GM12878 (cell line): Measurements from ENCODE around the gene COL13A1. TPM values are rescaled to one million over a fixed set of nuclear protein-coding genes. Genes with fewer than 3 reads are reported as not detected.

Experiments
- ATAC-seq: fragments of 200-7000 bp; cut with Tn5 transposase; 3 replicates; pipeline ENCODE4 v1.9.1; 2020; ENCODE audit warnings: mild to moderate bottlenecking, moderate library complexity
- BruUV-seq: library from RNA; stranded (reverse); fragments of 400-500 nt; replicated peaks from 2 replicates; lab custom pipeline; 2021; lab: Mats Ljungman, UMichigan
- CTCF ChIA-PET: fragments of 300-600 bp; sonication (Branson Sonifier 250); formaldehyde crosslinking; extraction: SDS; loops from one replicate; lab custom pipeline; 2021; ENCODE audit warnings: inconsistent platforms; lab: Yijun Ruan, JAX
- POLR2A ChIA-PET: fragments of 350-600 bp; formaldehyde crosslinking; extraction: SDS; loops from one replicate; lab custom pipeline; 2021; ENCODE audit warnings: inconsistent platforms; lab: Charles Lee
- RAD21 ChIA-PET: fragments of 300-600 bp; sonication (Branson Sonifier 250); formaldehyde crosslinking; loops from one replicate; lab custom pipeline; 2023; ENCODE audit warnings: antibody characterized with exemption; ENCODE audit not compliant: unreplicated experiment; lab: Charles Lee
- SMC1A ChIA-PET: fragments of 300-600 bp; sonication (Branson Sonifier 250); formaldehyde crosslinking; loops from one replicate; lab custom pipeline; 2023; ENCODE audit not compliant: unreplicated experiment, uncharacterized antibody; lab: Charles Lee
- DNase-seq: peaks from one replicate; pipeline ENCODE4 v3.0.0-alpha.2; 2011; ENCODE audit warnings: low read depth, low spot score
- FAIRE-seq: peaks from 3 replicates; lab custom pipeline; 2011; peaks lifted over from hg19 to GRCh38; lab: Jason Lieb, UNC
- H2AFZ ChIP-seq: 2 replicates; pipeline ENCODE4 v1.6.0; 2011; ENCODE audit warnings: low read depth, low read length, control low read depth; ENCODE audit not compliant: control insufficient read depth
- H3K27ac ChIP-seq: 2 replicates; pipeline ENCODE4 v1.5.1; 2011; ENCODE audit warnings: control low read depth; ENCODE audit not compliant: control insufficient read depth, insufficient read depth
- H3K27me3 ChIP-seq, 2 experiments: replicated peaks in 1 of 2; 2 replicates each; pipeline versions ENCODE4 v1.6.0 to v1.6.1; 2011; ENCODE audit warnings: low read length in 1 of 2; ENCODE audit not compliant: control insufficient read depth in 2 of 2, insufficient read depth in 2 of 2
- H3K36me3 ChIP-seq, 2 experiments: 2 replicates each; pipeline ENCODE4 v1.5.1; 2011; ENCODE audit warnings: low read length in 1 of 2; ENCODE audit not compliant: control insufficient read depth in 2 of 2, insufficient read depth in 2 of 2
- H3K4me1 ChIP-seq: 2 replicates; pipeline ENCODE4 v1.6.1; 2011; ENCODE audit warnings: mild to moderate bottlenecking, low read length, moderate library complexity, mixed read lengths; ENCODE audit not compliant: control insufficient read depth, insufficient read depth
- H3K4me2 ChIP-seq: 2 replicates; pipeline ENCODE4 v1.6.0; 2011; ENCODE audit warnings: control low read depth; ENCODE audit not compliant: control insufficient read depth, insufficient read depth
- H3K4me3 ChIP-seq: fragments of 200-600 bp; sonication (generic); 2 replicates; pipeline ENCODE4 v1.5.1; 2016
- H3K79me2 ChIP-seq: 2 replicates; pipeline ENCODE4 v1.6.0; 2011; ENCODE audit warnings: low read length; ENCODE audit not compliant: control insufficient read depth, insufficient read depth
- H3K9ac ChIP-seq: 2 replicates; pipeline ENCODE4 v1.8.0; 2011; ENCODE audit warnings: low read length, control low read depth, mixed read lengths; ENCODE audit not compliant: control insufficient read depth, insufficient read depth
- H3K9me3 ChIP-seq: replicated peaks from 3 replicates; pipeline ENCODE4 v1.5.1; 2011; ENCODE audit warnings: mild to moderate bottlenecking, low read length; ENCODE audit not compliant: control insufficient read depth, insufficient read depth
- H4K20me1 ChIP-seq: 2 replicates; pipeline ENCODE4 v1.6.0; 2011; ENCODE audit not compliant: control insufficient read depth, insufficient read depth
- ATF2 ChIP-seq: IDR thresholded peaks from 2 replicates; pipeline ENCODE4 v1.6.1; 2012; ENCODE audit warnings: low read length, inconsistent platforms
- ETV6 ChIP-seq, 2 experiments: fragments of 450-650 bp in 1 of 2; IDR thresholded peaks in 1 of 2; conservative IDR thresholded peaks in 1 of 2; 2 replicates each; pipeline ENCODE4 v1.6.1; 2014; ENCODE audit warnings: antibody characterized with exemption in 1 of 2, borderline replicate concordance in 1 of 2, low read depth in 1 of 2, mild to moderate bottlenecking in 1 of 2, moderate library complexity in 1 of 2
- KLF5 ChIP-seq: fragments of 450-650 bp; IDR thresholded peaks from 2 replicates; pipeline ENCODE4 v1.6.1; 2014; ENCODE audit warnings: mild to moderate bottlenecking; ENCODE audit not compliant: partially characterized antibody
- MEF2A ChIP-seq: IDR thresholded peaks from 2 replicates; pipeline ENCODE4 v1.6.1; 2011; ENCODE audit warnings: low read depth, mild to moderate bottlenecking, low read length, moderate library complexity; ENCODE audit not compliant: insufficient read depth
- MLLT1 ChIP-seq: fragments of 450-650 bp; IDR thresholded peaks from 2 replicates; pipeline ENCODE4 v1.6.1; 2016; ENCODE audit warnings: mild to moderate bottlenecking
- POLR2AphosphoS5 ChIP-seq: IDR thresholded peaks from 2 replicates; pipeline ENCODE4 v1.6.1; 2011; ENCODE audit warnings: mild to moderate bottlenecking, low read length, inconsistent platforms
- SUZ12 ChIP-seq: fragments of 200-600 bp; sonication (generic); IDR thresholded peaks from one replicate; pipeline ENCODE4 v1.6.1; 2018; ENCODE audit warnings: antibody characterized with exemption, mild to moderate bottlenecking; ENCODE audit not compliant: unreplicated experiment
- WGBS: methylation state at CpG from one replicate; pipeline ENCODE4 v1.1.6; 2016; ENCODE audit warnings: low lambda C conversion rate; ENCODE audit not compliant: insufficient replicate concordance, insufficient coverage; ENCODE audit errors: missing lambda C conversion rate; 5-methylcytosine and 5-hydroxymethylcytosine counted together
- in situ Hi-C: fragments of 300-500 bp; cut with MboI; formaldehyde crosslinking; loops from 9 replicates; pipeline ENCODE4 v1.14.3; 2018; ENCODE audit warnings: mixed read lengths
- intact Hi-C: fragments of 100-400 bp; cut with micrococcal nuclease; formaldehyde crosslinking; loops from one replicate; pipeline ENCODE4 v1.14.2; 2022; ENCODE audit not compliant: unreplicated experiment
- polyA plus RNA-seq, 11 experiments: library from polyadenylated mRNA; depleted of rRNA in 4 of 11; unstranded in 6 of 11; stranded (reverse) in 5 of 11; fragments of >200 nt; fragmentation: Nextera tagmentation in 4 of 11; fragmentation: Illumina TruSeq in 1 of 11; extraction: Ambion mirVana in 4 of 11; extraction: Trizol in 1 of 11; gene quantifications; 1 replicate in 1 of 11; 2 replicates in 10 of 11; pipeline versions ENCODE4 v1.2.1 to v1.2.3, GENCODE V29; 2011 to 2016; ENCODE audit warnings: inconsistent platforms in 2 of 11, missing spikeins in 2 of 11, low read depth in 1 of 11
- total RNA-seq, 4 experiments: library from RNA; depleted of rRNA in 3 of 4; stranded (reverse); fragments of >200 nt in 3 of 4; fragmentation: Illumina TruSeq in 1 of 4; extraction: Trizol in 1 of 4; gene quantifications; 2 replicates each; pipeline versions ENCODE4 v1.2.1 to v1.2.3, GENCODE V29; 2013 to 2021
- TF ChIP-seq, protein P1 (sequence below), 3 experiments: IDR thresholded peaks in 2 of 3; conservative IDR thresholded peaks in 1 of 3; 2 replicates each; pipeline ENCODE4 v1.5.1; 2011; ENCODE audit warnings: low read depth in 3 of 3, low read length in 3 of 3, mild to moderate bottlenecking in 3 of 3, control low read depth in 2 of 3, moderate library complexity in 2 of 3, inconsistent platforms in 1 of 3, mixed read lengths in 1 of 3; ENCODE audit not compliant: control insufficient read depth in 2 of 3, insufficient read depth in 1 of 3; ENCODE audit errors: extremely low read depth in 1 of 3
- TF ChIP-seq, protein P2 (sequence below): fragments of 450-650 bp; IDR thresholded peaks from 2 replicates; pipeline ENCODE4 v1.6.1; 2017; ENCODE audit warnings: low read depth, mild to moderate bottlenecking, moderate library complexity

COL13A1 gene
- total and polyA plus RNA-seq, 10 of the 15 experiments (the other 5 are each of a cell fraction or from before 2014, with no cell fraction given), result 0.03 to 0.15 (median 0.05) TPM; not detected in 7

DNA sequence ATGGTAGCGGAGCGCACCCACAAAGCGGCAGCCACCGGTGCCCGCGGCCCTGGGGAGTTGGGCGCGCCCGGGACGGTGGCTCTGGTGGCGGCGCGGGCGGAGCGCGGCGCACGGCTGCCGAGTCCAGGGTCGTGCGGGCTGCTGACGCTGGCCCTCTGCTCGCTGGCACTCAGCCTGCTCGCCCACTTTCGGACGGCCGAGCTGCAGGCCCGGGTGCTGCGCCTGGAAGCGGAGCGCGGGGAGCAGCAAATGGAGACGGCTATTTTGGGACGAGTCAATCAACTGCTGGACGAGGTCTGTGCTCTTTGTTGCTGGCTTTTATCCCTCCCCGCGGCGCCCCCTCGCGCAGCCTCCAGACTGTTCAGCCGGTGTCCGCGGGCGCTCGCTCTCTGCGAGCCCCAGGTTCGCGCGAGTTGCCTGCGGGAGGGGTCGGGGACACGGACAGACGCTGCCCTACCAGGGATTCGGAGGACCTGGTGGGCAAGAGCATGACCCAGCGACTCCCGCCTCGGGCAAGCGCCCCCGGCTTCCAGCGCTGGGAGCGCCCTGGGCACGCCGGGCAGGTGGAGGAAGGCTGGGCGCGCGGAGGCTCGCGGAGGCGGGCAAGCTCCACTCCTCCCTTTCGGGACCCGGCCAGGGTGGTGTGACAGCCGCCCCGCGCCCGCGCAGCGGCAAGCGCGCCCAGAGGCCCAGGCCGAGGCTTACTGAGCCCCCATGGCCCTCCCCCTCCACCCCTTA is 887 bp downstream of the COL13A1 start:
- intact Hi-C loops, result loop anchor here (5.0 kb wide), 1 partner anchor 285 kb away; no protein-coding TSS in a partner anchor
- Histone ChIP-seq H3K4me1 (no peaks in the 10 kb centered on the region), H3K36me3 (no peaks in the 10 kb centered on the region), H3K4me2 (no peak overlapping the region), H3K9me3 (no peaks in the 10 kb centered on the region), H3K9ac (no peak overlapping the region), H3K79me2 (no peaks in the 10 kb centered on the region), H2AFZ (no peak overlapping the region), H4K20me1 (no peaks in the 10 kb centered on the region), H3K4me3 (no peak overlapping the region), H3K27ac (no peak overlapping the region), H3K27me3 (peaks cover 10 to 20% of the 10 kb centered on the region in 2 experiments)
- in situ Hi-C loops, result no loop called here
- FAIRE-seq (no peak), DNase-seq (no peak), ATAC-seq (no peak)
- no TSS peak for BruUV-seq
- ChIA-PET CTCF (no interaction called here), RAD21 (no interaction called here), POLR2A (no interaction called here), SMC1A (no interaction called here)
- 4% methylated on average over 61 of the region's 80 CpGs for WGBS
- no peak for TF ChIP-seq KLF5
- TF ChIP-seq POLR2AphosphoS5, result no peak
- TF ChIP-seq, protein P1, sequence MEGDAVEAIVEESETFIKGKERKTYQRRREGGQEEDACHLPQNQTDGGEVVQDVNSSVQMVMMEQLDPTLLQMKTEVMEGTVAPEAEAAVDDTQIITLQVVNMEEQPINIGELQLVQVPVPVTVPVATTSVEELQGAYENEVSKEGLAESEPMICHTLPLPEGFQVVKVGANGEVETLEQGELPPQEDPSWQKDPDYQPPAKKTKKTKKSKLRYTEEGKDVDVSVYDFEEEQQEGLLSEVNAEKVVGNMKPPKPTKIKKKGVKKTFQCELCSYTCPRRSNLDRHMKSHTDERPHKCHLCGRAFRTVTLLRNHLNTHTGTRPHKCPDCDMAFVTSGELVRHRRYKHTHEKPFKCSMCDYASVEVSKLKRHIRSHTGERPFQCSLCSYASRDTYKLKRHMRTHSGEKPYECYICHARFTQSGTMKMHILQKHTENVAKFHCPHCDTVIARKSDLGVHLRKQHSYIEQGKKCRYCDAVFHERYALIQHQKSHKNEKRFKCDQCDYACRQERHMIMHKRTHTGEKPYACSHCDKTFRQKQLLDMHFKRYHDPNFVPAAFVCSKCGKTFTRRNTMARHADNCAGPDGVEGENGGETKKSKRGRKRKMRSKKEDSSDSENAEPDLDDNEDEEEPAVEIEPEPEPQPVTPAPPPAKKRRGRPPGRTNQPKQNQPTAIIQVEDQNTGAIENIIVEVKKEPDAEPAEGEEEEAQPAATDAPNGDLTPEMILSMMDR (IDR thresholded peaks at IDR 0.05 in 2 of 3, conservative IDR thresholded peaks at IDR 0.05 in 1 of 3; ENCODE audit: control insufficient read depth in 2 of 3, extremely low read depth in 1 of 3, insufficient read depth in 1 of 3, low read depth in 3 of 3, low read length in 3 of 3), result no peak
- TF ChIP-seq ETV6 (conservative IDR thresholded peaks at IDR 0.05 in 1 of 2, IDR thresholded peaks at IDR 0.05 in 1 of 2; ENCODE audit: borderline replicate concordance in 1 of 2, low read depth in 1 of 2), result no peak
- TF ChIP-seq MEF2A, result no peak
- peak; percentile 22 for TF ChIP-seq SUZ12
- TF ChIP-seq, protein P2, sequence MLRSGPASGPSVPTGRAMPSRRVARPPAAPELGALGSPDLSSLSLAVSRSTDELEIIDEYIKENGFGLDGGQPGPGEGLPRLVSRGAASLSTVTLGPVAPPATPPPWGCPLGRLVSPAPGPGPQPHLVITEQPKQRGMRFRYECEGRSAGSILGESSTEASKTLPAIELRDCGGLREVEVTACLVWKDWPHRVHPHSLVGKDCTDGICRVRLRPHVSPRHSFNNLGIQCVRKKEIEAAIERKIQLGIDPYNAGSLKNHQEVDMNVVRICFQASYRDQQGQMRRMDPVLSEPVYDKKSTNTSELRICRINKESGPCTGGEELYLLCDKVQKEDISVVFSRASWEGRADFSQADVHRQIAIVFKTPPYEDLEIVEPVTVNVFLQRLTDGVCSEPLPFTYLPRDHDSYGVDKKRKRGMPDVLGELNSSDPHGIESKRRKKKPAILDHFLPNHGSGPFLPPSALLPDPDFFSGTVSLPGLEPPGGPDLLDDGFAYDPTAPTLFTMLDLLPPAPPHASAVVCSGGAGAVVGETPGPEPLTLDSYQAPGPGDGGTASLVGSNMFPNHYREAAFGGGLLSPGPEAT, result no peak
- TF ChIP-seq MLLT1, result no peak
- TF ChIP-seq ATF2, result no peak
